Measurements from ENCODE around the gene MMRN2. TPM values are rescaled to one million over a fixed set of nuclear protein-coding genes. Genes with fewer than 3 reads are reported as not detected.

MMRN2 gene
- total RNA-seq, 1 donor from 2014 or later, result 3.9 TPM

DNA sequence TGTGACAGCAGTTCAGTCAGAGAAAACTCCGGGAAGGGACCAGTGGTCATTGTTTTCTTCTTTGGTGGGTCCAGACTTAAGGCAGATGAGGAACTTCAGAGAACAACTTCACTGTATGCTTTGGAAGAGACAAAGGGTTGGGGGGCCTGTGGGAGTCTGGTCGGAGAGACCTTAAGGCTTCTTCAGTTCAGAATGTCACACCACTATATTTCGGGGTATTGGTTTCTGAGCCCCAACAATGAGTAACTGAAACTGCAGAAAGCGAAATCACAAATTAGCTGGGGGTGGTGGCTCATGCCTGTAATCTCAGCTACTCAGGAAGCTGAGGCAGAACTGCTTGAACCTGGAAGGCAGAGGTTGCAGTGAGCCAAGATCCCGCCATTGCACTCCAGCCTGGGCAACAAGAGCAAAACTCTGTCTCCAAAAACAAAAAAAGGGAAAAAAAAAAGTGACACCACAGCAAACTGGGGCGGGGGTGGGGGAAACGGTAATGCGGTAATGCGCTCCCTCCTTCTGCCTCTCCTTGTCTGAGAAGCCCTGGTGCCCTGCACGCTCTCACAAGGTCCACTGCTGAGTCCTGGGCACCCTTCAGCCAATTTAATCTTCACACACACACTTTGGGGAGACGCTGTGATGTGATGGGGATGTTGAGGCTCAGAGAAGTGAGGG lies 8.7 kb upstream of the MMRN2 start:
- H3K27me3 ChIP-seq (ENCODE audit: control insufficient read depth, insufficient read depth, low read length), result no peaks in the 10 kb centered on the region
- peaks cover 3% of the 10 kb centered on the region for H3K36me3 ChIP-seq (ENCODE audit: control insufficient read depth, insufficient read depth, low read length)
- no peak for FAIRE-seq
- no peak for DNase-seq (ENCODE audit: low read depth)
- TF ChIP-seq, protein P1, sequence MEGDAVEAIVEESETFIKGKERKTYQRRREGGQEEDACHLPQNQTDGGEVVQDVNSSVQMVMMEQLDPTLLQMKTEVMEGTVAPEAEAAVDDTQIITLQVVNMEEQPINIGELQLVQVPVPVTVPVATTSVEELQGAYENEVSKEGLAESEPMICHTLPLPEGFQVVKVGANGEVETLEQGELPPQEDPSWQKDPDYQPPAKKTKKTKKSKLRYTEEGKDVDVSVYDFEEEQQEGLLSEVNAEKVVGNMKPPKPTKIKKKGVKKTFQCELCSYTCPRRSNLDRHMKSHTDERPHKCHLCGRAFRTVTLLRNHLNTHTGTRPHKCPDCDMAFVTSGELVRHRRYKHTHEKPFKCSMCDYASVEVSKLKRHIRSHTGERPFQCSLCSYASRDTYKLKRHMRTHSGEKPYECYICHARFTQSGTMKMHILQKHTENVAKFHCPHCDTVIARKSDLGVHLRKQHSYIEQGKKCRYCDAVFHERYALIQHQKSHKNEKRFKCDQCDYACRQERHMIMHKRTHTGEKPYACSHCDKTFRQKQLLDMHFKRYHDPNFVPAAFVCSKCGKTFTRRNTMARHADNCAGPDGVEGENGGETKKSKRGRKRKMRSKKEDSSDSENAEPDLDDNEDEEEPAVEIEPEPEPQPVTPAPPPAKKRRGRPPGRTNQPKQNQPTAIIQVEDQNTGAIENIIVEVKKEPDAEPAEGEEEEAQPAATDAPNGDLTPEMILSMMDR (IDR thresholded peaks at IDR 0.05; ENCODE audit: insufficient read depth, low read length, severe bottlenecking), result no peak
- no peak overlapping the region for H3K4me3 ChIP-seq (ENCODE audit: low read depth, low read length)

GRCh38 chr10:86964847-86965190 lies 7.4 kb upstream of the MMRN2 start:
- Histone ChIP-seq H3K36me3 (ENCODE audit: control insufficient read depth, insufficient read depth, low read length) (peaks cover 3% of the 10 kb centered on the region), H3K27me3 (ENCODE audit: control insufficient read depth, insufficient read depth, low read length) (no peaks in the 10 kb centered on the region), H3K4me3 (ENCODE audit: low read depth, low read length) (no peak overlapping the region)
- FAIRE-seq (no peak), DNase-seq (ENCODE audit: low read depth) (no peak)
- TF ChIP-seq, protein P1 (IDR thresholded peaks at IDR 0.05; ENCODE audit: insufficient read depth, low read length, severe bottlenecking), result no peak

- Histone ChIP-seq H3K27me3 (ENCODE audit: control insufficient read depth, insufficient read depth, low read length) (no peaks in the 10 kb centered on the region), H3K36me3 (ENCODE audit: control insufficient read depth, insufficient read depth, low read length) (peaks cover 3% of the 10 kb centered on the region), H3K4me3 (ENCODE audit: low read depth, low read length) (no peak overlapping the region)
- TF ChIP-seq, protein P1 (IDR thresholded peaks at IDR 0.05; ENCODE audit: insufficient read depth, low read length, severe bottlenecking), result no peak
- no peak for FAIRE-seq
- DNase-seq (ENCODE audit: low read depth), result no peak
Measured at GRCh38 chr10:86964061-86964846, 6.8 kb upstream of the MMRN2 start.

- FAIRE-seq (peak; percentile 23), DNase-seq (ENCODE audit: low read depth) (no peak)
- TF ChIP-seq, protein P1 (IDR thresholded peaks at IDR 0.05; ENCODE audit: insufficient read depth, low read length, severe bottlenecking), result no peak
- Histone ChIP-seq H3K27me3 (ENCODE audit: control insufficient read depth, insufficient read depth, low read length) (no peaks in the 10 kb centered on the region), H3K36me3 (ENCODE audit: control insufficient read depth, insufficient read depth, low read length) (peaks cover 3% of the 10 kb centered on the region), H3K4me3 (ENCODE audit: low read depth, low read length) (no peak overlapping the region)
Measured at GRCh38 chr10:86963341-86963919, 6.0 kb upstream of the MMRN2 start.

DNA sequence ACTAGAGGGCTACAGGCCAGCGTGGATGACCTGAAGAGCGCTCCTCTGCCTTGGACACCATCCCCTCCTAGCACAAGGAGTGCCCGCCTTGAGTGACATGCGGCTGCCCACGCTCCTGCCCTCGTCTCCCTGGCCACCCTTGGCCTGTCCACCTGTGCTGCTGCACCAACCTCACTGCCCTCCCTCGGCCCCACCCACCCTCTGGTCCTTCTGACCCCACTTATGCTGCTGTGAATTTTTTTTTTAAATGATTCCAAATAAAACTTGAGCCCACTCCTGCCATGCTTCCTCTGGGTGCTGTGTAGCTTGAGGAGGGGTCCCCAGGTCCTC lies 5.5 kb upstream of the MMRN2 start:
- Histone ChIP-seq H3K27me3 (ENCODE audit: control insufficient read depth, insufficient read depth, low read length) (no peaks in the 10 kb centered on the region), H3K36me3 (ENCODE audit: control insufficient read depth, insufficient read depth, low read length) (peaks cover 3% of the 10 kb centered on the region), H3K4me3 (ENCODE audit: low read depth, low read length) (no peak overlapping the region)
- no peak for DNase-seq (ENCODE audit: low read depth)
- TF ChIP-seq, protein P1 (IDR thresholded peaks at IDR 0.05; ENCODE audit: insufficient read depth, low read length, severe bottlenecking), result no peak
- FAIRE-seq, result no peak

Data from bronchial epithelial cell (primary cell).